Astrocyte (in vitro differentiated cells and primary cell): ENCODE data around the gene FCGR3A. TPM values are rescaled to one million over a fixed set of nuclear protein-coding genes. Genes with fewer than 3 reads are reported as not detected.

Experiments
- DNase-seq: peaks from one replicate; pipeline ENCODE4 v3.0.0-alpha.2; 2010; ENCODE audit warnings: low read depth
- FAIRE-seq: peaks from 2 replicates; lab custom pipeline; 2011; peaks lifted over from hg19 to GRCh38; lab: Jason Lieb, UNC
- H2AFZ ChIP-seq: 2 replicates; pipeline ENCODE4 v1.6.0; 2012; ENCODE audit warnings: low read depth, low read length, inconsistent platforms
- H3K27ac ChIP-seq: 2 replicates; pipeline ENCODE4 v1.5.1; 2011; ENCODE audit warnings: low read depth, low read length, inconsistent platforms
- H3K27me3 ChIP-seq: 2 replicates; pipeline ENCODE4 v1.6.0; 2011; ENCODE audit warnings: low read length, inconsistent platforms; ENCODE audit not compliant: insufficient read depth
- H3K36me3 ChIP-seq: 2 replicates; pipeline ENCODE4 v1.5.1; 2011; ENCODE audit warnings: low read length, inconsistent platforms; ENCODE audit not compliant: insufficient read depth
- H3K4me1 ChIP-seq: 2 replicates; pipeline ENCODE4 v1.5.1; 2011; ENCODE audit warnings: low read length, inconsistent platforms; ENCODE audit not compliant: insufficient read depth
- H3K4me2 ChIP-seq: 2 replicates; pipeline ENCODE4 v1.6.0; 2012; ENCODE audit warnings: low read length, inconsistent platforms
- H3K4me3 ChIP-seq: 2 replicates; pipeline ENCODE4 v1.5.1; 2011; ENCODE audit warnings: low read depth, mild to moderate bottlenecking, low read length, inconsistent platforms; ENCODE audit not compliant: insufficient read depth
- H3K79me2 ChIP-seq: 2 replicates; pipeline ENCODE4 v1.6.0; 2012; ENCODE audit warnings: mild to moderate bottlenecking, low read length, inconsistent platforms; ENCODE audit not compliant: insufficient read depth
- H3K9ac ChIP-seq: 2 replicates; pipeline ENCODE4 v1.6.0; 2012; ENCODE audit warnings: mild to moderate bottlenecking, low read length, inconsistent platforms
- H3K9me3 ChIP-seq: 2 replicates; pipeline ENCODE4 v1.5.1; 2012; ENCODE audit warnings: low read depth, mild to moderate bottlenecking, low read length, inconsistent platforms; ENCODE audit not compliant: insufficient read depth
- H4K20me1 ChIP-seq: 2 replicates; pipeline ENCODE4 v1.6.0; 2012; ENCODE audit warnings: low read length, inconsistent platforms; ENCODE audit not compliant: insufficient read depth
- H3K27ac Mint-ChIP-seq: one replicate; pipeline ENCODE4 v1.8.0; 2021; ENCODE audit warnings: mild to moderate bottlenecking, mixed read lengths; ENCODE audit not compliant: unreplicated experiment
- H3K27me3 Mint-ChIP-seq: one replicate; pipeline ENCODE4 v1.8.0; 2021; ENCODE audit warnings: low read depth, mixed read lengths; ENCODE audit not compliant: unreplicated experiment
- H3K36me3 Mint-ChIP-seq: one replicate; pipeline ENCODE4 v1.8.0; 2021; ENCODE audit warnings: low read depth, mixed read lengths; ENCODE audit not compliant: unreplicated experiment
- H3K4me1 Mint-ChIP-seq: one replicate; pipeline ENCODE4 v1.8.0; 2021; ENCODE audit warnings: low read depth, mixed read lengths; ENCODE audit not compliant: unreplicated experiment
- H3K4me3 Mint-ChIP-seq: one replicate; pipeline ENCODE4 v1.8.0; 2021; ENCODE audit warnings: mild to moderate bottlenecking, moderate library complexity, mixed read lengths; ENCODE audit not compliant: unreplicated experiment
- H3K9me3 Mint-ChIP-seq: one replicate; pipeline ENCODE4 v1.8.0; 2021; ENCODE audit warnings: mild to moderate bottlenecking, mixed read lengths; ENCODE audit not compliant: unreplicated experiment
- EZH2 ChIP-seq: IDR thresholded peaks from 2 replicates; pipeline ENCODE4 v1.6.1; 2012; ENCODE audit warnings: mild to moderate bottlenecking, low read length, inconsistent platforms; ENCODE audit not compliant: insufficient read depth
- total RNA-seq: library from RNA; stranded (reverse); gene quantifications from 2 replicates; pipeline ENCODE4 v1.2.1, GENCODE V29; 2021
- TF ChIP-seq, protein P1 (sequence below): IDR thresholded peaks from 2 replicates; pipeline ENCODE4 v1.5.1; 2011; ENCODE audit warnings: low read depth, mild to moderate bottlenecking, inconsistent platforms, low read length, moderate library complexity; ENCODE audit not compliant: insufficient read depth

FCGR3A gene
- total RNA-seq, 1 donor from 2014 or later, result not detected

GRCh38 chr1:161492827-161493226 is 56.8 kb downstream of the FCGR3A start:
- no peak overlapping the region for H3K27ac Mint-ChIP-seq
- no peak overlapping the region for H3K9ac ChIP-seq
- no peaks in the 10 kb centered on the region for H3K4me1 ChIP-seq
- H3K36me3 Mint-ChIP-seq, result peaks cover 2% of the 10 kb centered on the region
- H3K4me1 Mint-ChIP-seq, result no peaks in the 10 kb centered on the region
- no peaks in the 10 kb centered on the region for H3K79me2 ChIP-seq
- H3K27me3 Mint-ChIP-seq, result peaks cover 16% of the 10 kb centered on the region
- TF ChIP-seq EZH2, result no peak
- TF ChIP-seq, protein P1, sequence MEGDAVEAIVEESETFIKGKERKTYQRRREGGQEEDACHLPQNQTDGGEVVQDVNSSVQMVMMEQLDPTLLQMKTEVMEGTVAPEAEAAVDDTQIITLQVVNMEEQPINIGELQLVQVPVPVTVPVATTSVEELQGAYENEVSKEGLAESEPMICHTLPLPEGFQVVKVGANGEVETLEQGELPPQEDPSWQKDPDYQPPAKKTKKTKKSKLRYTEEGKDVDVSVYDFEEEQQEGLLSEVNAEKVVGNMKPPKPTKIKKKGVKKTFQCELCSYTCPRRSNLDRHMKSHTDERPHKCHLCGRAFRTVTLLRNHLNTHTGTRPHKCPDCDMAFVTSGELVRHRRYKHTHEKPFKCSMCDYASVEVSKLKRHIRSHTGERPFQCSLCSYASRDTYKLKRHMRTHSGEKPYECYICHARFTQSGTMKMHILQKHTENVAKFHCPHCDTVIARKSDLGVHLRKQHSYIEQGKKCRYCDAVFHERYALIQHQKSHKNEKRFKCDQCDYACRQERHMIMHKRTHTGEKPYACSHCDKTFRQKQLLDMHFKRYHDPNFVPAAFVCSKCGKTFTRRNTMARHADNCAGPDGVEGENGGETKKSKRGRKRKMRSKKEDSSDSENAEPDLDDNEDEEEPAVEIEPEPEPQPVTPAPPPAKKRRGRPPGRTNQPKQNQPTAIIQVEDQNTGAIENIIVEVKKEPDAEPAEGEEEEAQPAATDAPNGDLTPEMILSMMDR, result no peak
- no peak overlapping the region for H3K4me2 ChIP-seq
- H2AFZ ChIP-seq, result no peak overlapping the region
- H3K27me3 ChIP-seq, result peaks cover 22% of the 10 kb centered on the region
- DNase-seq (no peak), FAIRE-seq (no peak)
- H3K4me3 Mint-ChIP-seq, result no peak overlapping the region
- no peaks in the 10 kb centered on the region for H4K20me1 ChIP-seq
- no peak overlapping the region for H3K27ac ChIP-seq
- no peaks in the 10 kb centered on the region for H3K9me3 Mint-ChIP-seq
- no peaks in the 10 kb centered on the region for H3K9me3 ChIP-seq
- H3K4me3 ChIP-seq, result no peak overlapping the region
- H3K36me3 ChIP-seq, result no peaks in the 10 kb centered on the region

Other genes starting within 250 kb of the FCGR3A start
- gene MPZ, start 239.8 kb downstream of the FCGR3A start, total RNA-seq, result 2.3 TPM in 2 replicates
- gene SDHC, start 235.4 kb downstream of the FCGR3A start, total RNA-seq, result 176 and 181 TPM in 2 replicates
- not detected in 2 replicates for gene CFAP126, start 181.9 kb downstream of the FCGR3A start, total RNA-seq
- not detected in 2 replicates for gene FCGR2A, start 44.4 kb downstream of the FCGR3A start, total RNA-seq
- 0.65 and 0.68 TPM in 2 replicates for gene HSPA6, start 25.3 kb downstream of the FCGR3A start, total RNA-seq
- gene FCGR3B, start 81.4 kb upstream of the FCGR3A start, total RNA-seq, result not detected in 2 replicates
- gene FCGR2B, start 113.3 kb upstream of the FCGR3A start, total RNA-seq, result not detected in 2 replicates
- gene FCRLA, start 157.4 kb upstream of the FCGR3A start, total RNA-seq, result 0.38 and 0.45 TPM in 2 replicates
- 0.72 and 0.79 TPM in 2 replicates for gene FCRLB, start 171.7 kb upstream of the FCGR3A start, total RNA-seq
- gene DUSP12, start 200.0 kb upstream of the FCGR3A start, total RNA-seq, result 34.0 and 34.7 TPM in 2 replicates
- 25.4 and 26.4 TPM in 2 replicates for gene ATF6, start 216.5 kb upstream of the FCGR3A start, total RNA-seq